GM13976 (cell line): ENCODE measurements around the gene SLC5A8.

ENCODE experiments used
- DNase-seq: peaks from one replicate; pipeline ENCODE4 v3.0.0; 2012; ENCODE audit warnings: low spot score
- CTCF ChIP-seq: IDR thresholded peaks from 2 replicates; pipeline ENCODE4 v1.5.1; 2012; ENCODE audit warnings: borderline replicate concordance, mild to moderate bottlenecking; ENCODE audit not compliant: insufficient read depth; ENCODE audit errors: extremely low read depth, missing control alignments, control extremely low read depth
- in situ Hi-C: fragments of 300-500 bp; cut with MboI; formaldehyde crosslinking; loops from one replicate; pipeline ENCODE4 v1.12.0; 2022; ENCODE audit warnings: low sequenced_read_pairs, mixed read lengths, inconsistent platforms; ENCODE audit not compliant: unreplicated experiment

Gene SLC5A8

GRCh38 chr12:101108130-101108529, 101.9 kb downstream of the SLC5A8 start:
- no peak for DNase-seq
- no peak for TF ChIP-seq CTCF
- in situ Hi-C loops = no loop called here

GRCh38 chr12:101107032-101107763, 102.8 kb downstream of the SLC5A8 start:
- DNase-seq = no peak
- in situ Hi-C loops = no loop called here
- no peak for TF ChIP-seq CTCF
